Activated CD4-positive, alpha-beta T cell treated with anti-CD3 and anti-CD28 coated beads, Interleukin-2, amount 50 U/mL, for 4 hours (primary cell): ENCODE results near the gene NCOR2.

ENCODE experiments used
- DNase-seq, 2 experiments: peaks; one replicate each; pipeline ENCODE4 v3.0.0-alpha.2; 2020

Gene NCOR2

DNA sequence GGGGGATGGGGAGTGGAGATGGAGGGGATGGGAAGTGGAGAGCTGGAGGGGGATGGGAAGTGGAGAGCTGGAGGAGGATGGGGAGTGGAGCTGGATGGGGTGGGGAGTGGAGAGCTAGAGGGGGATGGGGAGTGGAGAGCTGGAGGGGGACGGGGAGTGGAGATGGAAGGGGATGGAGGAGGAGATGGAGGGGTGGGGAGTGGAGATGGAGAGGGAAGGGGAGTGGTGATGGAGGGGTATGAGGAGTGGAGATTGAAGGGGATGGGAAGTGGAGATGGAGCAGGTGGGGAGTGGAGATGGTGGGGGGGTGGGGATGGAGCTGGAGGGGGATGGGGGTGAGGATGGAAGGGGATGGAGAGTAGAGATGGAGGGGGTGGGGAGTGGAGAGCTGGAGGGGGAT is 26.1 kb downstream of the NCOR2 start:
- no peak for DNase-seq

DNA sequence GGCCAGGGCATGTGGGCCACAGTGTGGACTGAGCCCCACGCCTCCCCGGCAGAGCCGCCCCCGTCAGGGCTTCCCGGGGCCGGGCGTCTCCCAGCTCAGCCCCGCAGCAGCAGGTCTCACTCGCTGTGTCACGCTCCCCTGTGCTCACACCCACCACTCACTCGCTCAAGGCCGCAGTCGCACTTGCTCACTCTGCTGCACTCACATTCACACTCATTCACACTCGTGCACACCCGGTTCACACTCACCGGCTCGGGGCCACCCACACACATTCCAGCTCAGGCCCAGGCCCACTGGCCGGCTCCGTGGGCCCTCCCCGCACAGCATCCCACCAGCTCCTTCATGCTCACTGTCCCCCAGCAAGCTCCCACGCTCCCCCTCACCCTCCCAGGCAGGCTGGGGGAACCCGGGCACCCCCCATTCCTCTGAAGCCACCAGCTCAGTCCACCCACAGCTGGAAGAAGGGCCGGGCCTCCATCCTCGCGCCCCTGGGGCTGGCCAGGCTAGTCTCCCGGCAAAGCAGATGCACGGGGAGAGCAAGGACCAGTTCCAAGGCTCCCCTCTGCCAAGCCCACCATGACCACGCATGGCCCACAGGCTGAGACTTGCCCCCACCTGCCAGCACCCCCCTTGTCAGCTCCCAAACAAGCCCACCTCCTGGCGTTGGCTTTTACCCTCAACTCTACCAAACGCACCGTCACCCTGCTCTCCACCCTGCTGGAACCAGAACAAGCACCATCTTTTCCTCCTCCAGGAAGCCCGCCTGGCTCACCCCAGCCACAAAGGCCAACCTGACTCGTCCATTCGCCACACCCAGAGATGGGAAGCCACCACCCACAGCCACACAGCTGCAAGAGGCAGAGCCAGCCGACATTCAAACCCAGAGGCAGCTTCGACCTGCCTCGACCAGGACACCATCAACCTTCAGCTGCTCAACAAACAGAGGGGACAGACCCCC is 28.0 kb downstream of the NCOR2 start:
- no peak for DNase-seq

DNA sequence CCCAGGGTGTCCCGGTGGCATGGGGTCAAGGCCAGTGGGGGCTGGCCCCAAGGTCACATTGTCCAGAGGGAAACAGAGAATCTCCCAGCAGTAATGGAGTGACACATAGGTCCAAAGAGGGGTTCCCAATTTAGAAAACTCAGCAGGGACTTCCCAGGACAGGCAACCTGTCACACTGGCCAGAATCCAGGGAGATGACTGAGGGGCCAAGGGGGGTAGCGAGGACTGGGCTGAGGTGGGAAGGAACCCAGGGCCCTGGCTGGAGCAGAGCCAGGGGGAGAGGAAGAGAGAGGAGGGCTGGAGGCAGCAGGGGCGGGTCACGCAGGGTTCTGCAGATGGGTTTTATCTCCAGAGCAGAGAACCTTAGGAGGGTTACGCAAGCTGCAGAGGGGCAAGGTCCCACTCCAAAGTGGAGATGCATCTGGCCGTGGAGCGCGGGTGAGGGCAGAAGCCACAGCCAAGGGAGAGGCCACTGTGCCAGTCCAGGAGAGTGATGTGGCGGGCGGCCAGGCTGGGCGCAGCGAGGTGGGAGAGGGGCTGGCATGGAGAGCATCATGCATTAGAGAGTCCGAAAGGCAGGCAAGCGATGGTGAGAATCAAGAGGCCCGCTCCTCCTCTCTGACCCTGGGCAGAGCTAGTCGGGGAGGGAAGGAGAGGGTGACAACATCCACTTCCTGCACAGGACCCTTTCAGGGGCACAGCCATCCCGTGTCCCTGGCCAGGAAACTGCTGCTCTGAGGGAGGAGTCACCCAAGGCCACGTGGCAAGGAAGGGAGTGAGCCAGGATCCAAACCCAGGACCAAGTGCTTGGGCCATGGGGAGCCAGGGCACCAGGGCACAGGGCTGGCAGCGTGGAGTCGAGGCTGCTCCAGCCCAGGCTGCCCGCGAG is 29.0 kb downstream of the NCOR2 start:
- no peak for DNase-seq

DNA sequence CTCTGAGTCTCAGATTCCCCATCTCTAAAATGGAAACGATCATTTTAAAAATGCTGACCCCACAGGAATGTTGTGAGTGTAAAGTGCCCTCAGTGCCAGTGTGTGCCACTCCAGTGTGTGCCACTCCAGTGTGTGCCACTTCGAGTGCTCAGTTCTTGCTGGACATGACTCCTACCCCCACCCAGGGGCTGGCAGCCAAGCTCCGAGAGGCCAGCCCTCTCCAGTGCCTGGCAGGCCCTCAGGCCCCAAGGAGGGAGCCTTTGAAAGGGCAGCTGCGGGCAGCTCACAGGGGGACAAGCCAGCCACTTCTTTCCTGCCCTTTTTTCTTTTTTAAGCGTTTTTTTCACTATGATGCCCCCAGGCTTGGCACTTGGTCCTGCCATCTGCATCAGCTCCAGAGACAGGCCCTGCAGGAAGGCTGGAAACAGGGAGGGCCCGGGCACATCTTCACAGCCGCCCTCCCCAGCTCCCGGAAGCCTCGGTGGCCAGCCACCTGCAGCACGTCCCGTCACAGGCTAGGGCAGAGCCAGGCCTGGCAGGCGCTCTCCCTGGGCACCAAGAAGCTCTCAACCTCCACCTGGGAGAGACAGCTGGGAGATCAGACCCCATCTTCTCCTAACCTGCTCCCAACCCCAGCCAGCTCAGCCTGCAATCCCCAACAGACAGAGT is 29.8 kb downstream of the NCOR2 start:
- DNase-seq, result no peak

DNA sequence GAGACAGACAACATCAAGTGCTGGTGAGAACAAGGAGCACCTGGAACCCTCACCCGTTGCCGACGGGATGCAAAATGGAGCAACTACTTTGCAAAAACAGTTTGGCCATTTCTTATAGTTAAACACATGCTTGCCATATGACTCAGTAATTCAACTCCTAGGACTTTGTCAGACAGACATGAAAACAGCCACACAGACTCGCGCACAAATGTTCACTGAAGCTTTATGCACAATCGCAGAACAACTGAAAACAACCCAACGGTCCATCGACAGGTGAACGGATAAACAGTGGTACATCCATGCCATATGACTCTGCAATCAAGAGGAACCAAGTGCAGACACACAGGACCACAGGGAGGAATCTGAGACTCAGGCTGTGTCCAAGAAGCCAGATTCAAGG is 30.8 kb downstream of the NCOR2 start:
- DNase-seq, result no peak

DNA sequence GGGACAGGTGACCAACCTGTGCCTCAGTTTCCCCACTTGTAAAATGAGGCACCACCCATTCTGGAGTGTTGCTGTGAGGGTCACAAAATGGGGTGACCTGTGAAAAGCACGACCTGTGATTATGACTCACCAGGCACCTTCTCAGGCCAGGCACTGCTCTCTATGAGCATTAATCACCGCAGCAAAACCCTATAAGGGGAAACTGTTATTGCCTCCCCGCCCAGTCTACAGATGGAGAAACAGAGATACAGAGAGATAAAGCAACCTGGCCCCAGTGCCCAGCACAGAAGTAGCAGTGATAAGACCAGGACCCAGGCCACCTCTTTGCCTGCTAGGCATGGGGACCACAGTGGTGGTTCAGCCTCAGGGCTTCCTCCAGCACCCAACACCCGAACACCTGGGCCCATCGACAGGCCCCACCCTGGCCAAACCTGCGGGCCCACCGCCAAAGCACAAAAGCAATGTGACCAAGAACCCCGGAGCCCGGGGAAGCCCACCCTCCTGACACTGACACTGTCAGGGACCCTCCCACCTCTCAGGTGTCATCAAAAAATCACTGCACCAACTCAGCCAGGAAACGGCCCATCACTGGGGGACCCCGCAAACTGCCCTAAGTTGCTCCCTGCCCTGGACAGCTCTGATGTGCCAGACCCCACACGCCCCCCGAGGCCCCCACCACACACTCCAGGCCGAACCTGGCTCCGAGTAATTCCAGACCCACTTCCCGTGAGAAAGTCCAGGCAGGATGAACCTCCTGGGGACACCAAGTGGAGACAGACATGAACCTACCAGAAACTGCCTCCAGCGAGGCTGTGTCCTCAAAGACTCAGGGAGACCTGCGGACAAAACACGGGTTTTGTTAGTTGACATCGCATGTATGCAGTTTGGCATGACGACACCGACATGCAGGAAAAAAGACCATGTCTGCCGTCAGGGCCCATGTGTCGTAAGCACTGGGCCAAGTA is 32.4 kb downstream of the NCOR2 start:
- no peak for DNase-seq

DNA sequence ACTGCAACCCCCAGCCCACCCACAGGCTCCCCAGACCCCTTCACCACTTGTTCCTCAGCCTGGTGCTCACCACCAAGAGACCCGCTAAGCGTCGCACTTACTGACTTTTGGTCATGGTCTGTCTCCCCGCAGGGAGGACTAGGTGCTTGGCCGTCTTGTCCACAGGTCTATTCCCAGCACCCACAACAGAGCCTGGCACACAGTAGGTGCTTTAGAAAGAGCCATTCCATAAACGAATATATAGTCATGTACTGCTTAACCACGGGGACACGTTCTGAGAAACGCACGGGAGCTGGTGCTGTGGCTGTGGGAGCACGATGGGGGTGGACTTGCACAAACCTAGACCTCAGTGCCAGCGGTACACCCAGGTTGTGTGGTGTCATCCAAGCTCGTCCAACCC is 34.0 kb downstream of the NCOR2 start:
- no peak for DNase-seq

DNA sequence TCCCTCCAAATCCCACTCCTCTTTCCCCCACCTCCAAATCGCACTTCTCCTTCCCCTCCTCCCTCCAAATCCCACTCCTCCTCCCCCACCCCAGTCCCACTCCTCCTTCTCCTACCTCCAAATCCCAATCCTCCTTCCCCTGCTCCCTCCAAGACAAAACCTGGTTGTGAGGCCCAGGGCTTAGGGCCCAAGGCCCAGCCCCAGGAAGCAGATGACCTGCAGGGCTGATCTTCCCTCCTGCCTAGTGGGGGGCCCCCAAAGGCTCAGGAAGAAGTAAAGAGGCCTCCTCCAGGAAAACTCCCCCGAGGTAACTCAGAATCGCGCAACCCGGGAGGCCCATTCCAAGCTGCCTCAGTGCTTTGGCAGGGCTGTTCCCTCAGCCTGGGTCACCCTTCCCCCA is 34.4 kb downstream of the NCOR2 start:
- DNase-seq, result no peak

DNA sequence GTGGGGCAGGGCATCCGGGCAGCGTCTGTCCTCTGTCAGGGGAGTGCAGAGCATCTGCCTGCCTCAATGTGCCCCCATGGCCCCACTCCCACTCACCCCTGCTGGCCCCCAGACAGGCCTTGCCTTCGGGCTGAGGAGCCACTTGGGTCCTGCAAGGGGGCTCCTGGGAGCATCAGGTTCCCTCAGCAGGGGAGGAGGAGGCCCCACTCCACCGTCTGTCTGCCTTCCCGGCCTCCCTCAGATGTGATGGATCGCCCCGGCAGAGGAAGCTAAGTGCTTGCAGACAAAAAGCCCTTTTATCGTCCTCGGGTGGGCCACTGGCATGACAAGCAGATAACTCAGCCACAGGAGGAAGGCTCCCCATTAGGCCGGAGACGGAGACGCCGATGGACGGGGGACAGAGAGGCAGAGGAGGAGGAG is 35.1 kb downstream of the NCOR2 start:
- DNase-seq, result no peak

DNA sequence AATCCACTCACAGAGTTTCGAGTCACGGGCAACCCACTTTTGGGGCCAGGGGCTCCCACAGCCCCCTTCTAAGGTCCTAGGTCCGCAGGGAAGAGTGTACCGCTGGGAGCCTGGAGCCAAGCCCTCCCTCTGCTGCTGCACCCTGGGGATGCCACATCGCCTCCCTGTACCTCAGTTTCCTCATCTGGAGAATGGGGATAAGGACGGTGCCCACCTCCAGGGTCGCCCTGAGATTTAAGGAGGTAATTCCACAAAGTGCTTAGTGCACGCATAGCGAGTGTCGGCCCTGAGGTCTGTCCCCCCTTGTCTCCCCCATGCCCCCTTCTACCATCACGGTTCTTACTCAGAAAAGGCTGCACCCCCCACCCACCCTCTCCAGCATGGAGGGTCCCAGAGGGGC is 35.5 kb downstream of the NCOR2 start:
- no peak for DNase-seq

DNA sequence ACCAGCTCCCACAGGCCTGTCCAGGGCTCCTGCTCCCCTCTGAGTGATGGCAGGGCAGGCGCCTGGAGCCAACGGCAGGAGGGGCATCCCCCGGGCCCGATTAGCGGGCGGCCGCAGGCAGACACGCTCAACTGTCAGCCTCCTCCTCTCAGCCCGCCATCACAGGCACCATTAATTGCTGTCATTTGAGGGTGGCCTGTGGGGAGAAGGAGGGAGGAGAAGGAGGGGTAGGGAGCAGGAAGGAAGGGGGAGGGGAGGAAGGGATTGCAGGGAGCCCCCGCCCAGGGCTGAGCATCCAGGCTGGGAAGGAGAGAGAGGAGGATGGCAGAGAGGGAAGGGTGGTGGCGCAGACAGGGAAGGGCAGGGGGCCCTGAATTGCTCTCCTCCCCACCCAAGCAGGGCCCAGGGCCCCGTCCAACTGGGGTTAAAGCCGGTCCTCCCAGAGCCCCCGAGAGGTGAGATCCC is 36.1 kb downstream of the NCOR2 start:
- no peak for DNase-seq

DNA sequence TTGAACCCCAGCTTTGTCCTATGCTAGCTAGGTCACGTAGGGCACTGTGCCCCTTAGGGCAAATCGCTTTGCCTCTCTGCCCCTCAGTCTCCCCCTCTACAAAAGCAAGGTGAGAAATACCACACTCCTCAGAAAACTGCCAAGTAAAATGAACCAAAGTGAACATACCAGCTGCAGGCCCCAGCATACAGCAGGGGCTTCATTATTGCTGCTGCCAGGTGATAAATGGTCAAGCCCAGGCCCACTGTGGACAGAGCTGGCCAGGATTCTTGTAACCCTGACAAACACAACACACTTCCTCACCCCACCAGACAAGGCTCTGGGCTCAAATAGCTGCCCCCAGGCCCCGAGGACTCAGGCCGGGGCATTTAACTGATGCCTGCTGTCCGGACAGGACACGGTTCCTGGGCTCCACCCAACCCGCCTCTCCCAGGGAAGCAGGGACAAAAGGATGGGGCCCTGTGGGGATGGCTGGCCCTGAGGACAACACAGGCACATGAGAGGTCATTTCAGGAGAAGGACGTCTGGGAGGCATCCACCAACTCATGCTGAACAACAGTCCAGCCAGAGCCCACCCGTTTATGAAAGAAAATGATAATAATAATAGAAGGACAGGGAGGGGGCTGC is 36.7 kb downstream of the NCOR2 start:
- no peak for DNase-seq

DNA sequence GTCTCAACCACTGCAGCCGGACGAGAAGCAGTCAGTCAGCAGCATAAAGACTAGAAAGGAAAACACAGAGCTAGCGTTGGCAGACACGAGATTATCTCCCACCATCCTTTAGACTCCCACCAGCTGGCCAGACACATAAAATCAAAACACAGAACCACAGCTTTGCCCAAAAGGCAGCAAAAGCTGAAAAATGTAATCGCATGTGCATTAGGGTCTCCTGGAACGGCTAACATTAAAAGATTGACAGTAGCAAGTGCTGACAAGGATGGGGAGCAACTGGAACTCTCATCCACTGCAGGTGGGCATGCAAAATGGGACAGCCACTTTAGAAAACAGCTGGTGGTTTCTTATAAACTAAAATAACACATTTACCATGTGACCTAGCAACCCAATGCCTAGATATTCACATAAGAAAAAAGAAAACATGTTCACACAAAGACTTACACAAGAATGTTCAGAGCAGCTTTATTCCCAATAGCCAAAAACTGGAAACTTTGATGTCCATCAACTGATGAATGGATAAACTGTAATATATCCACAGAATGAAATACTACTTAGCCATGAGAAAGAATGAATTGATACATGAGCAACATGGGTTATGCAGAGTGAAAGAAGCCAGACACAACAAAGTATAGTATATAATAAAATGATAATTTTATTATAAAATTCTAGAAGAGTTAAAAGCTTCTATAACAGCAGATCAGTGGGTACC is 37.7 kb downstream of the NCOR2 start:
- no peak for DNase-seq

DNA sequence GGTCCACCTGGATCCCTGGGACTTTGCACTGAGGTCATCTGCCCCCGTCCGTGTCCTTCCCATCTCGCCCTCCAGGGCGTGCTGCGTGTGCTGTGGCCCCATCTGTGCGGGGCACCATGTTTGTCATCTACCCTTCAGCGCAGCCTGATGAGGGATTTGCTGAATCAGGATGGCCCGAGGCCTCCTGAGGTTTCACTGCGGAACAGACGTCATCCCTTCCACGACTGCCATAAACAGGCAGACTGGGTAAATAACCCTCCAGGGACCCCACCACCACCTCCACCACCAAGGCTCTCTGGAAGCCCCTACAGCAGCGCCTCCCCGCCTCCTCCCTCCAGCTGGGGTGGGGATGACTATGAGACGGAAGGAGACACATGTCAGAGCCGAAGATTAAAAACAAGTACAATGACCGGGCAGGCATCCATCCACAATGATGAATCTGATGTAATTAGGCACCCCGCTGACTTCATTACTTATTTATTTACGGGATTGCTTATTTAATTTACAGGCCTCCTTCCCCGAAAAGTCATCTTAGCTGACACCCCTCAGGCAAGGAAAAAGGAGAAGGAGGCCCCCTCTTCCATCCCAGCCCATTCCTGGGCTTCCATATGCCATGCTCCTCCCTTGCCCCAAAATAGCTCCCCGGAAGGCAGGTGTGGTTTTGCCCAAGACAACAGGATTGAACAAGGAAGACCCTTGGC is 39.4 kb downstream of the NCOR2 start:
- no peak for DNase-seq

DNA sequence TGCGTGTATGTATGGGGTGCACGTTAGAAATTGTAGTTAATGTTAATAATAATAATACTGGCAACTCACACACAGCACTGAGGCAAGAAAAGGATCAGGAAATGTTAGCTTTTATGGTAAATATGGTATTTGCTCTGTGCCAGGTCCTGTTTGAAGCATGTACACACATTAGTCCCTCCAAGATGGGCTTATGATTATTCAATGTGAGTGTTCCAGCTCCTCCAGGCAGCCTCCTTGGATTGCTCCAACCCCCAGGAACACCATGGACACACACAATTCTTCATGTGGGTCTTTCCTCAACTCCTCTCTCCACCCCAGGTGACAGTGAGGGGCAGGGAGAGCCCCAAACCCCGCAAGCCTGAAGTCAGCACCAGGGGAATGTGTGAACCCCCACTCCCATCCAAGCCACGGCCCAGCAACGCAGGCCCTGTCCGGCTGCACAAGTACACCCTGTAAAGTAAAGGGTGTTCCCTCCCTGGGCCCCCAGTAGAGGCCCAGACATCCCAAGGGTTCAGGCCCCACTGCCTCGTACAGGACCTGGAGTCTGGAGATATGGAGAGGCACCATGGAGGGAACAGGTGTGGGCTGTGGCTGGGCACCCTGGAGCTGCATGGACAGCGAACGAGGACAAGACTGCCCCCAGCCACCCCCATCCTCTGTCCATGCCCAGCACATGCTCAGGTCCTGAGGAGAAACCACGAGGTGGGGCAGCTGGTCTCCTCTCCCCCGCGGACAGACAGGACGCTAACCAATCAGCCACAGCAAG is 41.3 kb downstream of the NCOR2 start:
- no peak for DNase-seq

DNA sequence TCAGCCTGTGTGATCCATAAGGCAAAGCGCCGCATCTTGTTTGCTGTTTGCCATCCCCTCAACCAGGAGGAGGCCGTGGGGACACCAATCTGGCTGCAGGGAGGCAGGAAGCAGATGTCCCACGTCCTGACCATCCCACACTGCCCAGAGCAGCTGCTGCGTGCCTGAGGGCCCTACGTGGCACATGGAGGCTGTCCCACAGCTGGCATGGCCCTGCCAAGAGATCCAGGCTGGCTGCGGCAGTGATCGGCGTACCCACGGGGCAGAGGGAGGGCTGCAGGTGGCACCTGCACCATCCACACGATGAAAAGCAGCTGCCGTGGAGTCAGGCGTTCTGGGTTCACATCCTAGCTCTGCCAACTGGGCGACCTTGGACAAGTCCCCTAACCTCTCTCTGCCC is 42.0 kb downstream of the NCOR2 start:
- DNase-seq, result no peak

DNA sequence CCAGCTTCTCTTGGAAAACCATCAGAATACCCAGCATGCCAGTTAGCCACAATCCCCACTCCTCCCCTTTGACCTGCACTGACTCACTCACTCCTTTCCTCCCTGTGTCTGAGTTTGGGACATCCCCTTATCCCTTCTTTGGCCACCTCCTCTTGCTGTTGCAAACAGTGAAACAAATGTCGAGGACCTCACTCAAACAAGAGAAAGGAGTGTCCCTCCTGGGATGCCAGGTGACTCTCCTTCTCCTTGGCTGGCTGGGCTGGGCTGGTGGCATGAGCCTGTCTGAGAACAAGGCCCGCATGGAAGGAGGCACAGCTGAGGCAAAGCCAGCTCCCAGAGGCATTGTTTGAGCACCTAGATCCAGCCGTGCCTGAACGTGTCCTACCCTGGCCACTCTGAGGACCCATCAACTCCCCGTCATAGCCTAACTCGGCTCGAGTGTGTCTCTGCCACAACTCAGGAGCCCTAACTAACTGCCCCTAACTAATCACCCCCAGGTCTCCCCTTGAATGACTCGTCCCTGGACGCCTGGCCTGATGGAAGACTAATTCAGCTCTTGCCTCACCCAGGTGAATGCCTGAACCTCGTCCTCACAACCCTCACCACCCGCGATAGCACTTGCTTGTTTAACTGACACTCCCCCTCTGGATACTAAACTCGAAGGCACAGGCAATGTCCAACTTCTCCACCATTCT is 43.0 kb downstream of the NCOR2 start:
- DNase-seq, result no peak

DNA sequence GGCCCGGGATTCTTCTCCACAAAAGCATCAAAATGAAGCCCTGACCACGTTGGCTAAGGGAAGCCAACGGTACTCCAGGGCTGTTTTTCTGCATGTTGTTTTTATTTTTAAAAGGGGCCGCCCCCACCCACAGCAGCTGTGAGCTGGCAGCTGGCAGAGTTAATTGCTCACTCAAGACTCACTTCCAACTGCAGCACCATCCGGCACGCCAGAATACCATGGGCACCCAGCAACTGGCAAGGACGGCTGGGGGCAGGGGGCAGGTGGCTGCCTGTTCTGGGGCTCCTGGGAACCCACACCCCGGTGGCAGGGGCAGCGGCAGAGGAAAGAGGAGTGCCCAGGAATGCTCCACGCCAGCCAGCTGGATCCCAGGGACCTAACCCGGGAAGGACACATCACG is 44.3 kb downstream of the NCOR2 start:
- DNase-seq, result no peak

DNA sequence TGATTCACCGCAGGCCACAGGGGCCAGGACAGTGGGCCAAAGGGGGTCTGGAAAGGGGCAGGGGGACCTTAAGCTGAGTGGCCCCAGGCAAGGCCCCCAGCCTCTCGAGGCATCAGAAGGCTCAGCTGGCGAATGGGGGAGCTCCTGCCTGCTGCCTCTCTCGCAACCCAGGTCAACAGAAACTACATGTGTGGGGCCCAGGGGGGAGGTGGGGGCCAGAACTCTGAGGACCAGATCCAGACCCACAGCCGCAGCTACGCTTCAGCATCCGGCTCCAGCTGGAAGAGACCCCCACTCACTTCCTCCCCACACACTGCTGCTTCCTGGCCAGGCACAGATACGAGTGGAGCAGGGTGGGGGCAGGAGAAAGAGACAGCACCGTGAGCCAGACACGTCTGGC is 46.5 kb downstream of the NCOR2 start:
- no peak for DNase-seq
